22Rv1 (cell line): ENCODE measurements around the gene KCNAB1.

Experiments used
- CTCF ChIP-seq: fragments of 450-650 bp; IDR thresholded peaks from 2 replicates; pipeline ENCODE4 v1.5.1; 2017; ENCODE audit warnings: mild to moderate bottlenecking
- ZFX ChIP-seq: fragments of 450-650 bp; IDR thresholded peaks from 2 replicates; pipeline ENCODE4 v1.6.1; 2017; ENCODE audit warnings: antibody characterized with exemption, borderline replicate concordance

GRCh38 chr3:156356537-156357363 lies 236.4 kb downstream of the KCNAB1 start:
- TF ChIP-seq CTCF = no peak
- no peak for TF ChIP-seq ZFX
